Hepatocyte (in vitro differentiated cells): Measurements from ENCODE around the gene PPM1A. TPM values are rescaled to one million over a fixed set of nuclear protein-coding genes. Genes with fewer than 3 reads are reported as not detected.

Source experiments
- DNase-seq: peaks from one replicate; pipeline ENCODE4 v3.0.0-alpha.2; 2016; ENCODE audit warnings: low spot score
- H2AFZ ChIP-seq: fragments of 200-600 bp; sonication (generic); 2 replicates; pipeline ENCODE4 v1.6.0; 2016; ENCODE audit warnings: antibody characterized with exemption, mild to moderate bottlenecking
- H3K27ac ChIP-seq: fragments of 200-600 bp; sonication (generic); 2 replicates; pipeline ENCODE4 v1.5.1; 2016; ENCODE audit warnings: mild to moderate bottlenecking
- H3K27me3 ChIP-seq: fragments of 200-600 bp; sonication (generic); 2 replicates; pipeline ENCODE4 v1.6.1; 2016
- H3K36me3 ChIP-seq: fragments of 200-600 bp; sonication (generic); replicated peaks from 2 replicates; pipeline ENCODE4 v1.5.1; 2016; ENCODE audit warnings: low read depth; ENCODE audit not compliant: insufficient read depth
- H3K4me1 ChIP-seq: fragments of 200-600 bp; sonication (generic); 2 replicates; pipeline ENCODE4 v1.5.1; 2016; ENCODE audit warnings: mild to moderate bottlenecking, moderate library complexity; ENCODE audit not compliant: insufficient read depth
- H3K4me2 ChIP-seq: fragments of 200-600 bp; sonication (generic); 2 replicates; pipeline ENCODE4 v1.6.0; 2016
- H3K4me3 ChIP-seq: fragments of 200-600 bp; sonication (generic); 2 replicates; pipeline ENCODE4 v1.5.1; 2016; ENCODE audit warnings: mild to moderate bottlenecking
- H3K79me2 ChIP-seq: fragments of 200-600 bp; sonication (generic); 2 replicates; pipeline ENCODE4 v1.6.0; 2017; ENCODE audit warnings: mild to moderate bottlenecking
- H3K9me2 ChIP-seq: fragments of 200-600 bp; sonication (generic); replicated peaks from 2 replicates; pipeline ENCODE4 v1.6.0; 2017; ENCODE audit warnings: mild to moderate bottlenecking; ENCODE audit not compliant: insufficient read depth
- H3K9me3 ChIP-seq: fragments of 200-600 bp; sonication (generic); 2 replicates; pipeline ENCODE4 v1.5.1; 2016; ENCODE audit warnings: low read depth, mild to moderate bottlenecking
- H4K20me1 ChIP-seq: fragments of 200-600 bp; sonication (generic); 2 replicates; pipeline ENCODE4 v1.6.0; 2016; ENCODE audit warnings: mild to moderate bottlenecking; ENCODE audit not compliant: insufficient read depth, poor library complexity, severe bottlenecking
- CTCF ChIP-seq: fragments of 200-600 bp; sonication (generic); IDR thresholded peaks from 2 replicates; pipeline ENCODE4 v1.5.1; 2016; ENCODE audit warnings: antibody characterized with exemption, mild to moderate bottlenecking; ENCODE audit not compliant: poor library complexity
- EZH2 ChIP-seq: fragments of 200-600 bp; sonication (generic); IDR thresholded peaks from 2 replicates; pipeline ENCODE4 v1.6.1; 2016; ENCODE audit warnings: antibody characterized with exemption, mild to moderate bottlenecking, borderline replicate concordance
- EZH2phosphoT487 ChIP-seq: fragments of 200-600 bp; sonication (generic); IDR thresholded peaks from one replicate; pipeline ENCODE4 v1.6.1; 2018; ENCODE audit warnings: antibody characterized with exemption, mild to moderate bottlenecking, low read depth, moderate library complexity; ENCODE audit not compliant: unreplicated experiment, severe bottlenecking
- WGBS: methylation state at CpG from one replicate; pipeline ENCODE4 v1.1.6; 2016; ENCODE audit warnings: low lambda C conversion rate; ENCODE audit errors: missing lambda C conversion rate; 5-methylcytosine and 5-hydroxymethylcytosine counted together
- polyA plus RNA-seq: library from polyadenylated mRNA; unstranded; fragments of >200 nt; fragmentation: Nextera tagmentation; extraction: Ambion mirVana; gene quantifications from 2 replicates; pipeline ENCODE4 v1.2.1, GENCODE V29; 2016
- total RNA-seq: library from RNA; depleted of rRNA; stranded (reverse); fragments of >200 nt; gene quantifications from 2 replicates; pipeline ENCODE4 v1.2.3, GENCODE V29; 2014

PPM1A gene
- total and polyA plus RNA-seq, 2 experiments from 2014 or later, result 24.2 to 41.7 TPM

- Histone ChIP-seq H3K4me2 (no peak overlapping the region), H3K4me3 (no peak overlapping the region), H4K20me1 (no peaks in the 10 kb centered on the region), H3K9me2 (no peaks in the 10 kb centered on the region), H2AFZ (no peak overlapping the region), H3K36me3 (no peaks in the 10 kb centered on the region), H3K27me3 (no peaks in the 10 kb centered on the region), H3K4me1 (peaks cover 5% of the 10 kb centered on the region), H3K9me3 (no peaks in the 10 kb centered on the region), H3K79me2 (no peaks in the 10 kb centered on the region), H3K27ac (no peak overlapping the region)
- TF ChIP-seq EZH2, result no peak
- no peak for TF ChIP-seq EZH2phosphoT487
- TF ChIP-seq CTCF, result no peak
- WGBS, result 87% methylated on average over 1 of the region's 1 CpG
- no peak for DNase-seq
Observed at GRCh38 chr14:60302663-60303062, 53.6 kb downstream of the PPM1A start.

GRCh38 chr14:60303745-60304144 lies 54.7 kb downstream of the PPM1A start:
- Histone ChIP-seq H4K20me1 (no peaks in the 10 kb centered on the region), H3K79me2 (no peaks in the 10 kb centered on the region), H3K9me3 (no peaks in the 10 kb centered on the region), H3K36me3 (no peaks in the 10 kb centered on the region), H3K4me2 (no peak overlapping the region), H2AFZ (no peak overlapping the region), H3K9me2 (no peaks in the 10 kb centered on the region), H3K27me3 (no peaks in the 10 kb centered on the region), H3K4me3 (no peak overlapping the region), H3K27ac (no peak overlapping the region), H3K4me1 (peaks cover 5% of the 10 kb centered on the region)
- TF ChIP-seq CTCF (no peak), EZH2 (no peak), EZH2phosphoT487 (no peak)
- DNase-seq, result no peak
- 84% methylated on average over 7 of the region's 7 CpGs for WGBS

GRCh38 chr14:60304509-60304908 lies 55.5 kb downstream of the PPM1A start:
- TF ChIP-seq EZH2phosphoT487 (no peak), EZH2 (no peak), CTCF (no peak)
- Histone ChIP-seq H3K79me2 (no peaks in the 10 kb centered on the region), H3K4me1 (peaks cover 5% of the 10 kb centered on the region), H3K9me2 (no peaks in the 10 kb centered on the region), H4K20me1 (no peaks in the 10 kb centered on the region), H3K9me3 (no peaks in the 10 kb centered on the region), H3K4me3 (no peak overlapping the region), H3K4me2 (no peak overlapping the region), H3K36me3 (no peaks in the 10 kb centered on the region), H3K27ac (no peak overlapping the region), H2AFZ (no peak overlapping the region), H3K27me3 (no peaks in the 10 kb centered on the region)
- 50% methylated on average over 7 of the region's 7 CpGs for whole genome bisulfite sequencing
- DNase-seq, result peak; percentile 8
